ENCODE measurements around the gene ARRDC5. TPM values are rescaled to one million over a fixed set of nuclear protein-coding genes. Genes with fewer than 3 reads are reported as not detected.

ARRDC5 gene
- total RNA-seq = not detected

DNA sequence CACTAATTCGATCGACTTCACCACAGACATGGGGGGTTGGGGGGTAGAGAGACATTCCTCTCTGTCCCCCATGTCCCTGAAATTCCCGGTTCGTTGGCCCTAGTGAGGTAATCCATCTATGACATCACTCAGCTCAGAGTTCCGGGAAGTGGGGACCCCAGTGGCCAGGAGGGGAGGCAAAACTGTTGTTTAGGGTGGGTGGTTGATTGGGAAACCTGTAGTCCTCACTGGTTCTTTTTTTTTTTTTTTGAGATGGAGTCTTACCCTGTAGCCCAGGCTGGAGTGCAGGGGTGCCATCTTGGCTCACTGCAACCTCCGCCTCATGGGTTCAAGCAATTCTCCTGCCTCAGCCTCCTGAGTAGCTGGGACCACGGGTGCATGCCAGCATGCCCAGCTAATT is at the start of gene ARRDC5:
Gene ARRDC5 (minus strand): TSS at position 101 of the 400 bp plus-strand sequence. CDS start 71 bp downstream, at position 30.

DNA sequence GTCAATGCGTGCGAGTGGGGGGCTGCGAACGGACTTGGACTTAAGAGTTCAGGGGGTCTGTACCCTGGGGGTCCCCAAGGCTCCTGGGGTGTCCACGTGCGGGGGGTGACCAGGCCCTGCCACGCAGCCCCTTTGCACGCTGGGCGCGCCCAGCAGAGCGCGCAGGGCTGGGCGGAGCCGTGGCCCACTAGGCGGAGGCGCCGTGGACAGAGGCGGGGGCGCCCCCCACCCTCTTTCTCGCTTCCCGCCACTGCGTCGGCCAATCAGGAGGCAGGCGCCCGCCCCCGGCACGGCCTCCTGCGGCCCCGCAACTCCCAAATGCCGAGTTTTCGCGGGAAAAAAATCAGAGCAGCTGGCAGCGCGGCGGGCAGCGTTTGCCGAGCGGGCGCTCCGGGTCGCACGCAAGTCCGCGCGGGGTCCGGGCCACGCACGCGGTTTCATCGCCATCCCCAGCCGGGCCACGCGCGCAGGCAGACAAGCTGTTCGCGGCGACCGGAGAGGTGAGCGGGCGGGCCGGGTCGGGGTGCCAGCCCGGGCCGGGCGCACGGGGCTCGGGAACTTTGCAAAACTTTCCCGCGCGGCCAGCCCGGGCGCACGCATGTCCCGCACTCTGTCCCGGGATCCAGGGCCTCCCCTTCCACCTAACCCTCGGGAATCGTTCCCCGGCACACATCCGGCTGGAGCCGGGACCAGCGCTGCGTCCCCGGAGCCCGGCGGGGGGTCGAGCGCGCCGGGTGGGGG is 6.6 kb upstream of the ARRDC5 start, which contains the start of gene UHRF1:
Gene UHRF1 (plus strand): TSS at position 346 of the 741 bp plus-strand sequence. CDS start 1,385 bp downstream, outside the sequence.

DNA sequence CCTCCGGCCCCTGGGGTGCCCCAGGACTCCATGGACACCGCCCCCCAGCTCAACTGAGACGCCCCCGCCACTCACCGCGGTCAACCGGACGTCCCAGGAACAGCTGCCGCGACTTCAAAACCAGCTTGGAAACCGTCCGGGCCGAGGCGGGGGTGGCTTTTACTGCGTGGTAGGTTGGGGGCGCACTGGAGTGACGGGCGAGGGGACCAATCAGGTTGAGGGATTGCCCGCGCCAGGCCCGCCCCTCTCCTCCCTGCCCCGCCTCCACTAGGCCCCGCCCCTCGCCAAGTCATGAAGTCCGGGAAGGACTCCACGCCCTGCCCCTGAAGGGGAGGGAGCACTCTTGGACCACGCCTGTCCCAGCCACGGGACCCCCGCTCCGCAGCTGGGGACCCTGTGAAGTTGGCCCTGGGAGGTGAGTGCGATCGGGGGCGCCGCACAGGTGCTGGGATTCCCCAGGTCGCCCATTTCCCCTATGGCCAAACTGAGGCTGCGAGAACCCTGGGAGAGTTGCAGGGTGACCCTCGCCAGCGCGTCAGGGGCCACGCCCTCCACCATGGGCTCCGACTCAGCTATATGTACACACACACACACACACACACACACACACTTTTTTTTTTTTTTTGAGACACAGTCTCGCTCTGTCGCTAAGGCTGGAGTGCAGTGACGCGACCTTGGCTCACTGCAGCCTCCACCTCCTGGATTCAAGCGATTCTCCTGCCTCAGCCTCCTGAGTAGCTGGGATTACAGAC is 35.0 kb downstream of the ARRDC5 start, which contains the start of gene PLIN3:
Gene PLIN3 (minus strand): TSS at position 134 of the 752 bp plus-strand sequence. CDS start 6,273 bp downstream, outside the sequence.

Small RNAs within 50 kb of the gene (small RNA-seq; reads per million reads assigned to genes)
- gene MIR4747 = 0 reads per million in 2 donors

Other genes starting within 250 kb of the ARRDC5 start
- gene MYDGF, start 232.6 kb downstream of the ARRDC5 start, total RNA-seq = 100 to 1,000 TPM; 102 to 180 TPM
- 10 to 100 TPM; 44.0 to 54.6 TPM for gene DPP9, start 179.1 kb downstream of the ARRDC5 start, total RNA-seq
- gene FEM1A, start 111.2 kb downstream of the ARRDC5 start, total RNA-seq = 10 to 100 TPM; 18.3 to 18.9 TPM
- gene TICAM1, start 71.2 kb downstream of the ARRDC5 start, total RNA-seq = 1 to 10 TPM; 6.7 to 7.2 TPM
- gene PLIN3, start 35.2 kb downstream of the ARRDC5 start, total RNA-seq = 100 to 1,000 TPM in 1 of 2 donors, 10 to 100 TPM in 1; 85.0 to 124 TPM
- 10 to 100 TPM in 1 of 2 donors, 1 to 10 TPM in 1; 6.9 to 39.3 TPM for gene UHRF1, start 6.6 kb upstream of the ARRDC5 start, total RNA-seq
- 10 to 100 TPM in 1 of 2 donors, 1 to 10 TPM in 1; 8.3 to 16.9 TPM for gene KDM4B, start 66.2 kb upstream of the ARRDC5 start, total RNA-seq